CD4-positive, CD25-positive, alpha-beta regulatory T cell (primary cell): Measurements from ENCODE around the gene RCL1. TPM values are rescaled to one million over a fixed set of nuclear protein-coding genes. Genes with fewer than 3 reads are reported as not detected.
A peak's percentile ranks its signal among the peaks of the same experiment; 100 is the strongest.

Experiments
- ATAC-seq, 2 donors: fragments of 150-1000 bp; cut with Tn5 transposase; one replicate each; pipeline ENCODE4 v1.10.0; 2021; ENCODE audit warnings: low read depth in 2 of 2, moderate number of reproducible peaks in 2 of 2, moderate library complexity in 1 of 2
- DNase-seq, 3 donors: peaks; one replicate each; pipeline versions ENCODE4 v3.0.0 to v3.0.0-alpha.2; 2012 to 2022; ENCODE audit warnings: mixed read lengths in 1 of 3
- H3K27ac ChIP-seq: one replicate; pipeline ENCODE4 v1.7.0; 2013; ENCODE audit warnings: mild to moderate bottlenecking, low read length; ENCODE audit not compliant: insufficient read depth, poor library complexity, severe bottlenecking
- H3K27me3 ChIP-seq: one replicate; pipeline ENCODE4 v1.7.0; 2013; ENCODE audit warnings: low read length; ENCODE audit not compliant: control insufficient read depth, insufficient read depth
- H3K36me3 ChIP-seq: one replicate; pipeline ENCODE4 v1.7.0; 2013; ENCODE audit warnings: mild to moderate bottlenecking, low read length, moderate library complexity; ENCODE audit not compliant: control insufficient read depth, insufficient read depth
- H3K4me1 ChIP-seq: 2 replicates; pipeline ENCODE4 v1.7.0; 2013; ENCODE audit warnings: mild to moderate bottlenecking, low read length; ENCODE audit not compliant: insufficient read depth, control insufficient read depth, poor library complexity, severe bottlenecking
- H3K4me3 ChIP-seq: one replicate; pipeline ENCODE4 v1.7.0; 2013; ENCODE audit warnings: low read depth, mild to moderate bottlenecking, low read length, moderate library complexity
- H3K9me3 ChIP-seq, 2 experiments: 1 replicate in 1 of 2; 2 replicates in 1 of 2; pipeline ENCODE4 v1.7.0; 2013; ENCODE audit warnings: low read length in 2 of 2, mild to moderate bottlenecking in 1 of 2, moderate library complexity in 1 of 2; ENCODE audit not compliant: control insufficient read depth in 2 of 2
- H3K27ac Mint-ChIP-seq, 3 donors: one replicate each; pipeline ENCODE4 v1.8.0; 2020 to 2022; ENCODE audit warnings: mild to moderate bottlenecking in 3 of 3, mixed read lengths in 3 of 3, moderate library complexity in 2 of 3
- H3K27me3 Mint-ChIP-seq: one replicate; pipeline ENCODE4 v1.8.0; 2022; ENCODE audit warnings: mild to moderate bottlenecking, mixed read lengths
- H3K36me3 Mint-ChIP-seq: one replicate; pipeline ENCODE4 v1.8.0; 2020; ENCODE audit warnings: mixed read lengths
- H3K4me1 Mint-ChIP-seq, 4 donors: one replicate each; pipeline ENCODE4 v1.8.0; 2020 to 2022; ENCODE audit warnings: mixed read lengths in 4 of 4, mild to moderate bottlenecking in 1 of 4
- H3K4me3 Mint-ChIP-seq, 4 donors: one replicate each; pipeline ENCODE4 v1.8.0; 2020 to 2022; ENCODE audit warnings: mild to moderate bottlenecking in 4 of 4, mixed read lengths in 4 of 4, moderate library complexity in 3 of 4
- H3K9me3 Mint-ChIP-seq, 7 donors: one replicate each; pipeline ENCODE4 v1.8.0; 2020 to 2022; ENCODE audit warnings: mixed read lengths in 7 of 7, mild to moderate bottlenecking in 3 of 7, moderate library complexity in 2 of 7
- polyA plus RNA-seq, 4 donors: library from polyadenylated mRNA; unstranded; fragments of 300-500 nt; fragmentation: Illumina TruSeq; gene quantifications; one replicate each; pipeline ENCODE4 v1.2.3, GENCODE V29; 2021
- total RNA-seq: library from RNA; stranded (reverse); gene quantifications from one replicate; pipeline ENCODE4 v1.2.3, GENCODE V29; 2022

The RCL1 gene
- total and polyA plus RNA-seq, 5 donors from 2014 or later: 13.3 to 27.9 (median 15.4) TPM

- H3K4me3 ChIP-seq: no peak overlapping the region
- H3K27ac ChIP-seq: no peak overlapping the region
Measured at GRCh38 chr9:4796988-4797853, 4.5 kb downstream of the RCL1 start.

GRCh38 chr9:4797854-4798150, 5.1 kb downstream of the RCL1 start:
- H3K27me3 Mint-ChIP-seq: no peaks in the 10 kb centered on the region
- Histone ChIP-seq H3K27me3 (no peaks in the 10 kb centered on the region), H3K4me1 (peaks cover 19% of the 10 kb centered on the region), H3K27ac (no peak overlapping the region), H3K36me3 (no peaks in the 10 kb centered on the region), H3K4me3 (no peak overlapping the region), H3K9me3 (no peaks in the 10 kb centered on the region)
- peak overlapping the region in 2 of 3 donors; percentile 57 to 80 for H3K27ac Mint-ChIP-seq
- no peaks in the 10 kb centered on the region for H3K9me3 Mint-ChIP-seq
- ATAC-seq (no peak), DNase-seq (no peak)
- no peaks in the 10 kb centered on the region for H3K36me3 Mint-ChIP-seq
- H3K4me3 Mint-ChIP-seq: no peak overlapping the region
- peaks cover 11 to 62% (median 34%) of the 10 kb centered on the region in 4 donors for H3K4me1 Mint-ChIP-seq

More at GRCh38 chr9:4796988-4797853, 4.5 kb downstream of the RCL1 start:
- Mint-ChIP-seq H3K27me3 (no peaks in the 10 kb centered on the region), H3K36me3 (no peaks in the 10 kb centered on the region), H3K9me3 (no peaks in the 10 kb centered on the region), H3K27ac (no peak overlapping the region), H3K4me3 (peak overlapping the region in 1 of 4 donors; percentile 22), H3K4me1 (peaks cover 11 to 64% (median 36%) of the 10 kb centered on the region in 4 donors)
- DNase-seq: peak in 1 of 3 donors; percentile 34
- Histone ChIP-seq H3K9me3 (no peaks in the 10 kb centered on the region), H3K27me3 (no peaks in the 10 kb centered on the region), H3K4me1 (peaks cover 19% of the 10 kb centered on the region), H3K36me3 (no peaks in the 10 kb centered on the region)
- no peak for ATAC-seq

- peaks cover 17% of the 10 kb centered on the region for H3K4me1 ChIP-seq
- H3K27ac ChIP-seq: no peak overlapping the region
- H3K27ac Mint-ChIP-seq: peak overlapping the region in 1 of 3 donors; percentile 80
Measured at GRCh38 chr9:4798281-4799032, 5.7 kb downstream of the RCL1 start.

DNA sequence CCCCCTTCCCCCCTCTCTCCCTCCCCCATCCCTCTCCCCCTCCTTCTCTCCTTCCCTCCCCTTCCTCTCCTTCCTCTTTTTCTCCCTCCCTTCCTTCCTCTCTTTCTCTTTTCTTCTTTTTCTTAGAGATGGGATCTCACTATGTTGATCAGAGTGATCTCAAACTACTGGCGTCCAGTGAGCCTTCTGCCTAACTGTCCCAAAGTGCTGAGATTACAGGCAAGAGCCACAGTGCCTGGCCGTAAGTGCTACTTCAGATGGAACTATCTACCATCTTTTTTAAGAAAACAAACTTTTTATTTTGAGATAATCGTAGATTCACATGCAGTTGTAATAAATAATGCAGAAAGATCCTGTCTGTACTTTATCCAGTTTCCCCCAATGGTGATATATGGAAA, 6.3 kb downstream of the RCL1 start:
- Histone ChIP-seq H3K36me3 (no peaks in the 10 kb centered on the region), H3K27me3 (no peaks in the 10 kb centered on the region), H3K27ac (no peak overlapping the region), H3K4me3 (no peak overlapping the region), H3K9me3 (no peaks in the 10 kb centered on the region), H3K4me1 (peaks cover 11% of the 10 kb centered on the region)
- H3K27ac Mint-ChIP-seq: no peak overlapping the region
- no peaks in the 10 kb centered on the region for H3K27me3 Mint-ChIP-seq
- DNase-seq: no peak
- H3K4me3 Mint-ChIP-seq: peak overlapping the region in 1 of 4 donors; percentile 13
- H3K9me3 Mint-ChIP-seq: peaks cover 0 to 4% (median 0%) of the 10 kb centered on the region in 7 donors
- H3K4me1 Mint-ChIP-seq: peaks cover 11 to 63% (median 33%) of the 10 kb centered on the region in 4 donors
- H3K36me3 Mint-ChIP-seq: peaks cover 4% of the 10 kb centered on the region
- no peak for ATAC-seq

More at GRCh38 chr9:4798281-4799032, 5.7 kb downstream of the RCL1 start:
- ATAC-seq: no peak
- DNase-seq: no peak
- H3K27me3 ChIP-seq: no peaks in the 10 kb centered on the region
- H3K4me3 ChIP-seq: no peak overlapping the region
- Mint-ChIP-seq H3K36me3 (no peaks in the 10 kb centered on the region), H3K27me3 (no peaks in the 10 kb centered on the region), H3K4me1 (peaks cover 11 to 63% (median 35%) of the 10 kb centered on the region in 4 donors), H3K9me3 (no peaks in the 10 kb centered on the region), H3K4me3 (peak overlapping the region in 1 of 4 donors; percentile 29)
- H3K9me3 ChIP-seq: no peaks in the 10 kb centered on the region
- H3K36me3 ChIP-seq: no peaks in the 10 kb centered on the region

GRCh38 chr9:4799775-4800174, 7.0 kb downstream of the RCL1 start:
- no peak for ATAC-seq
- no peaks in the 10 kb centered on the region for H3K36me3 ChIP-seq
- H3K4me3 ChIP-seq: no peak overlapping the region
- peaks cover 7% of the 10 kb centered on the region for H3K4me1 ChIP-seq
- no peak overlapping the region for H3K27ac ChIP-seq
- no peak for DNase-seq
- H3K4me1 Mint-ChIP-seq: peaks cover 11 to 56% (median 27%) of the 10 kb centered on the region in 4 donors
- H3K27ac Mint-ChIP-seq: peak overlapping the region in 1 of 3 donors; percentile 32
- peaks cover 0 to 4% (median 0%) of the 10 kb centered on the region in 7 donors for H3K9me3 Mint-ChIP-seq
- H3K27me3 Mint-ChIP-seq: no peaks in the 10 kb centered on the region
- no peaks in the 10 kb centered on the region for H3K27me3 ChIP-seq
- H3K9me3 ChIP-seq: no peaks in the 10 kb centered on the region
- peaks cover 6% of the 10 kb centered on the region for H3K36me3 Mint-ChIP-seq
- peak overlapping the region in 1 of 4 donors; percentile 13 for H3K4me3 Mint-ChIP-seq

DNA sequence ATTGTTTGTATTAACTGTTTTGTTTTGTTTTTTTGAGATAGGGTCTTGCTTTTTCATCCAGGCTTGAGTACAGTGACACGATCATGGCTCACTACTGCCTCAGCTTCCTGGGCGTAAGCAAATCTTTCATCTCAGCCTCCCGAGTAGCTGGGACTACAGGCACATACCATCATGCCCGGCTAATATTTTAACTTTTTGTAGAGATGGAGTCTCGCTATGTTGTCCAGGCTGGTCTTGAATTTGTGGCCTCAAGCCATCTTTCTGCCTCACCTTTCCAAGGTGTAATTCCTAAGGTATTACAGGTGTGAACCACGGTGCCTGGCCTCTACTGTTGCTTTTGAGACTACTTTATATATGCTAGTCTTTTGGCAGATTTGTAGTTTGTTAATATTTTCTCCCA, 8.4 kb downstream of the RCL1 start:
- H3K36me3 ChIP-seq: no peaks in the 10 kb centered on the region
- H3K4me1 ChIP-seq: peaks cover 4% of the 10 kb centered on the region
- Mint-ChIP-seq H3K4me3 (no peak overlapping the region), H3K27me3 (no peaks in the 10 kb centered on the region), H3K4me1 (peaks cover 11 to 45% (median 16%) of the 10 kb centered on the region in 4 donors), H3K27ac (no peak overlapping the region), H3K9me3 (peaks cover 1 to 11% (median 4%) of the 10 kb centered on the region in 7 donors), H3K36me3 (peaks cover 16% of the 10 kb centered on the region)
- H3K9me3 ChIP-seq: no peaks in the 10 kb centered on the region
- no peak overlapping the region for H3K27ac ChIP-seq
- no peaks in the 10 kb centered on the region for H3K27me3 ChIP-seq
- ATAC-seq: no peak
- no peak overlapping the region for H3K4me3 ChIP-seq
- no peak for DNase-seq

- Mint-ChIP-seq H3K36me3 (peaks cover 35% of the 10 kb centered on the region), H3K27me3 (no peaks in the 10 kb centered on the region), H3K9me3 (peaks cover 2 to 26% (median 5%) of the 10 kb centered on the region in 7 donors), H3K4me3 (no peak overlapping the region), H3K27ac (no peak overlapping the region), H3K4me1 (peaks cover 11 to 43% (median 13%) of the 10 kb centered on the region in 4 donors)
- no peak overlapping the region for H3K4me3 ChIP-seq
- no peaks in the 10 kb centered on the region for H3K4me1 ChIP-seq
- DNase-seq (no peak), ATAC-seq (no peak)
- no peaks in the 10 kb centered on the region for H3K36me3 ChIP-seq
- peaks cover 6 to 10% of the 10 kb centered on the region in 2 experiments for H3K9me3 ChIP-seq
- no peak overlapping the region for H3K27ac ChIP-seq
- H3K27me3 ChIP-seq: no peaks in the 10 kb centered on the region
Measured at GRCh38 chr9:4803670-4804530, 11.2 kb downstream of the RCL1 start.
